Naive thymus-derived CD8-positive, alpha-beta T cell (primary cell): ENCODE measurements around the gene NDUFAF4. TPM values are rescaled to one million over a fixed set of nuclear protein-coding genes. Genes with fewer than 3 reads are reported as not detected.
A peak's percentile ranks its signal among the peaks of the same experiment; 100 is the strongest.

Experiments used
- ATAC-seq, 2 donors: fragments of 150-1000 bp; cut with Tn5 transposase in 1 of 2; sonication (Bioruptor Pico), chemical (Tn5 transposase) in 1 of 2; 1 replicate in 1 of 2; 2 replicates in 1 of 2; pipeline ENCODE4 v1.10.0; 2021; ENCODE audit warnings: mild to moderate bottlenecking in 2 of 2, moderate library complexity in 2 of 2
- POLR2A ChIA-PET: fragments of 350-600 bp; sonication (Branson Sonifier 250); formaldehyde crosslinking; loops from one replicate; lab custom pipeline; 2021; ENCODE audit warnings: antibody characterized with exemption; lab: Charles Lee
- DNase-seq, 10 donors: peaks; one replicate each; pipeline versions ENCODE4 v3.0.0 to v3.0.0-alpha.2; 2020 to 2022
- H3K27ac Mint-ChIP-seq, 10 donors: one replicate each; pipeline ENCODE4 v1.8.0; 2020 to 2022; ENCODE audit warnings: mild to moderate bottlenecking in 10 of 10, mixed read lengths in 10 of 10, moderate library complexity in 4 of 10, inconsistent platforms in 1 of 10
- H3K27me3 Mint-ChIP-seq, 5 donors: one replicate each; pipeline ENCODE4 v1.8.0; 2021 to 2022; ENCODE audit warnings: mixed read lengths in 5 of 5
- H3K36me3 Mint-ChIP-seq, 3 donors: one replicate each; pipeline ENCODE4 v1.8.0; 2020 to 2022; ENCODE audit warnings: mixed read lengths in 3 of 3, mild to moderate bottlenecking in 2 of 3, inconsistent platforms in 1 of 3
- H3K4me1 Mint-ChIP-seq, 4 donors: one replicate each; pipeline ENCODE4 v1.8.0; 2021 to 2022; ENCODE audit warnings: mixed read lengths in 4 of 4
- H3K4me3 Mint-ChIP-seq, 10 donors: one replicate each; pipeline ENCODE4 v1.8.0; 2020 to 2022; ENCODE audit warnings: mild to moderate bottlenecking in 10 of 10, mixed read lengths in 10 of 10, moderate library complexity in 6 of 10, inconsistent platforms in 1 of 10
- H3K9me3 Mint-ChIP-seq, 9 donors: one replicate each; pipeline ENCODE4 v1.8.0; 2020 to 2022; ENCODE audit warnings: mixed read lengths in 9 of 9, mild to moderate bottlenecking in 3 of 9, inconsistent platforms in 1 of 9, moderate library complexity in 1 of 9
- polyA plus RNA-seq, 3 donors: library from polyadenylated mRNA; unstranded; fragments of 300-500 nt; fragmentation: Illumina TruSeq; gene quantifications; one replicate each; pipeline ENCODE4 v1.2.3, GENCODE V29; 2021
- total RNA-seq, 8 experiments: library from RNA in 2 of 8; stranded (reverse) in 2 of 8; gene quantifications; one replicate each; pipeline ENCODE4 v1.2.3 and lab custom pipeline; 2021 to 2026

NDUFAF4 gene
- total RNA-seq: 10 to 100 TPM; 19.6 to 26.6 TPM
- 10 to 100 TPM; 70.7 to 95.2 (median 86.3) TPM for polyA plus RNA-seq
- 12.3 to 91.5 (median 21.7) reads per million in 6 experiments for total RNA-seq (lab: John Stamatoyannopoulos, UW)

GRCh38 chr6:96897396-96898240 lies at the start of gene NDUFAF4:
Gene NDUFAF4, minus strand, starts transcription at chr6:96897891. Its CDS starts 90 bp downstream, at chr6:96897801.
- peaks cover 11 to 44% (median 31%) of the 10 kb centered on the region in 4 donors for H3K4me1 Mint-ChIP-seq
- no peaks in the 10 kb centered on the region for H3K9me3 Mint-ChIP-seq
- peaks cover 0 to 4% (median 0%) of the 10 kb centered on the region in 5 donors for H3K27me3 Mint-ChIP-seq
- H3K36me3 Mint-ChIP-seq: peaks cover 0 to 21% (median 3%) of the 10 kb centered on the region in 3 donors
- ATAC-seq (peak; percentile 88 to 90), DNase-seq (peak; percentile 91 to 97 (median 95))
- POLR2A ChIA-PET: interaction anchor here (1.0 to 4.1 kb wide), 4 partner anchors 10 to 27 kb away, joined by 3 to 44 read pairs (median 7); partner anchors contain the start of gene KLHL32
- H3K27ac Mint-ChIP-seq: peak within 1 kb of the TSS; percentile 87 to 99 (median 95)
- H3K4me3 Mint-ChIP-seq: peak within 1 kb of the TSS; percentile 85 to 99 (median 95)

- H3K36me3 Mint-ChIP-seq: peaks cover 0 to 2% (median 0%) of the 10 kb centered on the region in 3 donors
- POLR2A ChIA-PET: no interaction called here
- H3K27ac Mint-ChIP-seq: peak overlapping the region in 1 of 10 donors; percentile 18
- H3K4me3 Mint-ChIP-seq: no peak overlapping the region
- peaks cover 0 to 2% (median 0%) of the 10 kb centered on the region in 9 donors for H3K9me3 Mint-ChIP-seq
- H3K27me3 Mint-ChIP-seq: peaks cover 0 to 4% (median 0%) of the 10 kb centered on the region in 5 donors
- H3K4me1 Mint-ChIP-seq: peaks cover 0 to 5% (median 4%) of the 10 kb centered on the region in 4 donors
- no peak for DNase-seq
- peak in 1 of 2 donors; percentile 49 for ATAC-seq
Observed at GRCh38 chr6:96947055-96947454, 49.4 kb upstream of the NDUFAF4 start.

GRCh38 chr6:96943555-96944215 lies 46.0 kb upstream of the NDUFAF4 start:
- ATAC-seq: no peak
- peaks cover 0 to 4% (median 0%) of the 10 kb centered on the region in 5 donors for H3K27me3 Mint-ChIP-seq

GRCh38 chr6:96942676-96943075 lies 45.0 kb upstream of the NDUFAF4 start:
- DNase-seq (no peak), ATAC-seq (no peak)
- POLR2A ChIA-PET: no interaction called here
- Mint-ChIP-seq H3K9me3 (peaks cover 0 to 2% (median 0%) of the 10 kb centered on the region in 9 donors), H3K27me3 (peaks cover 0 to 4% (median 0%) of the 10 kb centered on the region in 5 donors), H3K36me3 (peaks cover 0 to 4% (median 0%) of the 10 kb centered on the region in 3 donors), H3K4me1 (peaks cover 3 to 12% (median 5%) of the 10 kb centered on the region in 4 donors), H3K27ac (no peak overlapping the region), H3K4me3 (no peak overlapping the region)

More at GRCh38 chr6:96943555-96944215, 46.0 kb upstream of the NDUFAF4 start:
- H3K4me1 Mint-ChIP-seq: peaks cover 3 to 10% (median 5%) of the 10 kb centered on the region in 4 donors
- H3K9me3 Mint-ChIP-seq: peaks cover 0 to 2% (median 0%) of the 10 kb centered on the region in 9 donors
- H3K27ac Mint-ChIP-seq: no peak overlapping the region
- peaks cover 0 to 4% (median 0%) of the 10 kb centered on the region in 3 donors for H3K36me3 Mint-ChIP-seq
- POLR2A ChIA-PET: no interaction called here
- DNase-seq: no peak
- no peak overlapping the region for H3K4me3 Mint-ChIP-seq

GRCh38 chr6:96940322-96940721 lies 42.6 kb upstream of the NDUFAF4 start:
- H3K4me1 Mint-ChIP-seq: peaks cover 0 to 17% (median 2%) of the 10 kb centered on the region in 4 donors
- peaks cover 0 to 4% (median 4%) of the 10 kb centered on the region in 3 donors for H3K36me3 Mint-ChIP-seq
- DNase-seq (no peak), ATAC-seq (no peak)
- no peak overlapping the region for H3K27ac Mint-ChIP-seq
- H3K27me3 Mint-ChIP-seq: peaks cover 0 to 8% (median 0%) of the 10 kb centered on the region in 5 donors
- H3K4me3 Mint-ChIP-seq: no peak overlapping the region
- POLR2A ChIA-PET: interaction anchor here (0.8 kb wide), 1 partner anchor 19 kb away, joined by 3 read pairs; no protein-coding TSS in a partner anchor
- H3K9me3 Mint-ChIP-seq: no peaks in the 10 kb centered on the region

- Mint-ChIP-seq H3K4me3 (no peak overlapping the region), H3K36me3 (peaks cover 0 to 4% (median 4%) of the 10 kb centered on the region in 3 donors), H3K4me1 (peaks cover 0 to 17% (median 2%) of the 10 kb centered on the region in 4 donors), H3K27me3 (peaks cover 0 to 8% (median 0%) of the 10 kb centered on the region in 5 donors), H3K27ac (no peak overlapping the region), H3K9me3 (no peaks in the 10 kb centered on the region)
- POLR2A ChIA-PET: no interaction called here
- DNase-seq: no peak
- no peak for ATAC-seq
Observed at GRCh38 chr6:96939007-96939805, 41.5 kb upstream of the NDUFAF4 start.

GRCh38 chr6:96934087-96934486 lies 36.4 kb upstream of the NDUFAF4 start:
- Mint-ChIP-seq H3K27ac (no peak overlapping the region), H3K9me3 (no peaks in the 10 kb centered on the region), H3K27me3 (peaks cover 0 to 8% (median 0%) of the 10 kb centered on the region in 5 donors), H3K36me3 (peaks cover 0 to 10% (median 4%) of the 10 kb centered on the region in 3 donors), H3K4me1 (peaks cover 0 to 7% (median under 1%) of the 10 kb centered on the region in 4 donors), H3K4me3 (no peak overlapping the region)
- DNase-seq (no peak), ATAC-seq (no peak)
- POLR2A ChIA-PET: interaction anchor here (1.3 kb wide), 1 partner anchor 10 kb away, joined by 3 read pairs; the partner anchor contains the start of gene KLHL32

GRCh38 chr6:96931198-96931597 lies 33.5 kb upstream of the NDUFAF4 start:
- Mint-ChIP-seq H3K4me1 (peaks cover 0 to 2% (median 2%) of the 10 kb centered on the region in 4 donors), H3K9me3 (no peaks in the 10 kb centered on the region), H3K36me3 (peaks cover 0 to 8% (median 0%) of the 10 kb centered on the region in 3 donors), H3K27ac (no peak overlapping the region), H3K27me3 (peaks cover 0 to 8% (median 0%) of the 10 kb centered on the region in 5 donors), H3K4me3 (no peak overlapping the region)
- ATAC-seq: no peak
- no peak for DNase-seq
- POLR2A ChIA-PET: no interaction called here

GRCh38 chr6:96929741-96930140 lies 32.0 kb upstream of the NDUFAF4 start:
- POLR2A ChIA-PET: no interaction called here
- ATAC-seq: no peak
- H3K27me3 Mint-ChIP-seq: peaks cover 0 to 8% (median 0%) of the 10 kb centered on the region in 5 donors

GRCh38 chr6:96927660-96928059 lies 30.0 kb upstream of the NDUFAF4 start:
- ATAC-seq: no peak
- H3K4me1 Mint-ChIP-seq: peaks cover 16 to 30% (median 23%) of the 10 kb centered on the region in 4 donors
- H3K27me3 Mint-ChIP-seq: peaks cover 0 to 2% (median 0%) of the 10 kb centered on the region in 5 donors
- no peaks in the 10 kb centered on the region for H3K36me3 Mint-ChIP-seq
- H3K4me3 Mint-ChIP-seq: no peak overlapping the region
- no peak for DNase-seq
- POLR2A ChIA-PET: no interaction called here
- no peaks in the 10 kb centered on the region for H3K9me3 Mint-ChIP-seq
- peak overlapping the region in 1 of 10 donors; percentile 49 for H3K27ac Mint-ChIP-seq

More at GRCh38 chr6:96929741-96930140, 32.0 kb upstream of the NDUFAF4 start:
- H3K9me3 Mint-ChIP-seq: no peaks in the 10 kb centered on the region
- no peak overlapping the region for H3K4me3 Mint-ChIP-seq
- no peak overlapping the region for H3K27ac Mint-ChIP-seq
- H3K36me3 Mint-ChIP-seq: peaks cover 0 to 7% (median 0%) of the 10 kb centered on the region in 3 donors
- peaks cover 8 to 17% (median 12%) of the 10 kb centered on the region in 4 donors for H3K4me1 Mint-ChIP-seq
- no peak for DNase-seq

GRCh38 chr6:96926425-96926824 lies 28.7 kb upstream of the NDUFAF4 start:
- H3K27me3 Mint-ChIP-seq: peaks cover 0 to 2% (median 0%) of the 10 kb centered on the region in 5 donors
- H3K4me3 Mint-ChIP-seq: peak overlapping the region in 2 of 10 donors; percentile 19 to 98
- POLR2A ChIA-PET: interaction anchor here (2.5 kb wide), 1 partner anchor 28 kb away, joined by 44 read pairs; the partner anchor contains the start of gene NDUFAF4
- H3K36me3 Mint-ChIP-seq: no peaks in the 10 kb centered on the region
- H3K9me3 Mint-ChIP-seq: no peaks in the 10 kb centered on the region
- DNase-seq (no peak), ATAC-seq (no peak)
- H3K27ac Mint-ChIP-seq: peak overlapping the region in 5 of 10 donors; percentile 46 to 100 (median 99)
- H3K4me1 Mint-ChIP-seq: peaks cover 18 to 41% (median 34%) of the 10 kb centered on the region in 4 donors
